GM18870 (cell line): ENCODE results near the gene C5orf63.
"Not testable (repeated sequence)": the region's sequence is repeated elsewhere in the genome, so short reads cannot be mapped to it uniquely, and the experiment has no call there.

Experiments
- ATAC-seq: cut with Tn5 transposase; IDR thresholded peaks from one replicate; pipeline ENCODE4 v1.9.1; 2021; ENCODE audit warnings: moderate library complexity; ENCODE audit not compliant: unreplicated experiment

The C5orf63 gene

DNA sequence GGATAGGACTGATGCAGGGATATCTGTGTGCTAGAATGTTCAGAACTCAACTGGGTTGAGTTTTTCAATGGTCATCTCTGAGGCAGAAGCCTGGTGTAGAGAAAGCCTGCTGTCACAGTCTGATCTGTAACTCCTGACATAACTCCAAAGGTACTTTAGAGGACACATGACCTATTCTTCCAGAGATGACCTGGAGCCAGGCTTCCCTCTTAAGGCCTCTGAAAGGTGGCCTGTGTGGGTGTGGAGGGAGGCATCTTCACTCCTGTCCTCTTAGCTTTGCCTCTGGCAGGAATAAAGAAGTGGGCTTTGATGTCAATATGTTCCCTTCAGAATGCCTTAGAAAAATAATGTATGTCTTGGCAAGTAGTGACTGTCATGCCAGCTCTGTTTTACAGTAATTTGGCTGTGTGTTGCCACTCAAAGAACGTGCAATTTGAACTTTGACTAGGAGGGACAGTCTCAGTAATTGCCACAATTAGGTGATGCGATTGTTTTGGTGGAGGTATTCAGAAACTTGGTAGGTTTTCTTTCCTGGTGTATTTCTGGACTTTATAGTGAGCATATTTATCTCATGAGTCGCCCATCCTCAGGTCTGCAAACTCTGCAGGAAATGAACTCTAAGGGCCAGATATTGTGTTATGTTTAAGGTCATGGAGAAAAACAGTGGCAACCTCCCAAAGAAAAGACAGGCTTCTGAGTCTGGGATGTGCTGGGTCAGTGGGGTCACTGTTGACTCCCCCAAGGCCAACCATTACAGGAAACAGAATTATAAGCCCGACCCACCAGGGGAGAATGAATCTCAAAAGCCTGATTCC lies 3.2 kb upstream of the C5orf63 start:
- no peak for ATAC-seq

DNA sequence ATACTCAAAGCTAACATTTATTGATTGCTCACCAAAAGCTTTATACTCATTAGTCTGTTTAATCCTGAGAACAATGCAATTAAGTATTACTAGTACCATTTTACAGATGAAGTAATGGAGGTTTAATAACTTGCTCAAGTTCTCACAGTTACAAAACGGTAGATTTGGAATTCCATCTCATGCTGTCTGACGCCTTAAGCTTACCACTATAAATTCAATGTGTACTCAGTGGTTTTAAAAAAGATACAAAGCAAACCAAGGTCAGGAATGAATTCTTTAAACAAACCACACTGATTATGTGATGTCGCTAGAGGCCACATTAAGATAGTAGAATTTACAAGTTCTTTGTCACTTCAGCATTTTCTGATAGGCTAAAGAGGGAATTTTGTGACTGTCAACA lies 1.2 kb upstream of the C5orf63 start:
- no peak for ATAC-seq

DNA sequence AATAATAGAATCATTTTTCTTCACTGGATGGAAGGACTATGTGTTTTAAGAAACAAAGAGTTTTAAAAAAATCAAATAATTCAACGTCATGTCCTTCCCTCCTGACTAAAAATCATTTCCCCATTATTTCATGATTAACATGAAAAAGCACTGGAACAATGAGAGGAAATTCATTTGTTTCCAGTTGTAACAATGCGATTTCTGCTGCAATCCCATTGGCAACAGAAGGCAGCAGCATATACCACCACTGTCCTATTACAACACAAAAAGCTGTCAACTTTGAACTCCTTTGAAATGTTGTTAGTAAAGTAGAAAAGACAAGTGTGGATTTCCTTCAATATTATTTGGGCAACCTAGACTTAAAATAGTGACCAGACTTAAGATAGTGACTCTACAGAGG lies 3.1 kb downstream of the C5orf63 start:
- no peak for ATAC-seq

GRCh38 chr5:127068493-127069214 lies 4.6 kb downstream of the C5orf63 start:
- no peak for ATAC-seq

DNA sequence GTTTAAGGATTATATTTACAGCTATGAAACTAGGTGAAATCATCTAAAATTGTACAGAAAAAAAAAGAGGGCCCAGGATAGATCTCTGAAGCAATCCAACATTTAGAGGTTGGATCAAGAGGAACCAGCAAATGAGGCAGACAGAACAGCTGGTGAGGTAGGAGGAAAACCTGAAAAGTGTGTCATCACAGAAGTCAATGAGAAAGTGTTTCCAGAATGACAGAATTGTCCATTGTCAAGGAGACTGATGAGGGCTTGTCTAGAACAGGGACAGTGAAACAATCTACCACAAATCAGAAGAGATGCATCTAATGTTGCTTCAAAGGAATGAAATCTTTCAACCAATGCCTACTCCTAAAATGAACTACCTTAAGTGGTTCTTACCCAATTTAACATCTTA lies 6.6 kb downstream of the C5orf63 start:
- no peak for ATAC-seq

DNA sequence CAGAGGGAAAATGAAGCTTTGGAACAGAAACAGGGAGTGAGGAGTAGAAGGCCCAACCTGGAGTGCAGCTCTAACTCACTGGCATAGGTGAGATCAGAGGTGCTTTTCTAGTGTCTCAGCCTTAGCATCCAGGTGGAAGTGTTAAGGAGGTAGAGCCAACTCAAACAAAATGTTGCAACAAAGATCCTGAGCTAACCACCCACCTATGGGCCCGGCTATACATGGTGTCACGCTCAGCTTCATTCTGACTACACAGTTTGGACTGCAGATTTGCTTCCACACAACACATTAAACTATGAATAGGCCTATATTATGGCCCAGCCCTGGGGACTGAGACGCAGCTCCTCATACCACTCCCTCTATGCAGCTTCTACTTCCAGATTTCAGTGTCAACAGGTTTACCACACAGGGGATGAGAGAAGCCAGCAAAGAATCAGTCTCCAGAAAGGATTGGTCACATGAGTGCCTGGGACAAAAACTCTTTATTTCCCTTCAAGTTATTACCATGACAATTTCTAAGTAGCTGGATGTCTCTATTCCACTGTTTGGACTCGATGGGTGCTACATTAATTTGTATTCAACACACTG lies 9.0 kb downstream of the C5orf63 start:
- no peak for ATAC-seq

DNA sequence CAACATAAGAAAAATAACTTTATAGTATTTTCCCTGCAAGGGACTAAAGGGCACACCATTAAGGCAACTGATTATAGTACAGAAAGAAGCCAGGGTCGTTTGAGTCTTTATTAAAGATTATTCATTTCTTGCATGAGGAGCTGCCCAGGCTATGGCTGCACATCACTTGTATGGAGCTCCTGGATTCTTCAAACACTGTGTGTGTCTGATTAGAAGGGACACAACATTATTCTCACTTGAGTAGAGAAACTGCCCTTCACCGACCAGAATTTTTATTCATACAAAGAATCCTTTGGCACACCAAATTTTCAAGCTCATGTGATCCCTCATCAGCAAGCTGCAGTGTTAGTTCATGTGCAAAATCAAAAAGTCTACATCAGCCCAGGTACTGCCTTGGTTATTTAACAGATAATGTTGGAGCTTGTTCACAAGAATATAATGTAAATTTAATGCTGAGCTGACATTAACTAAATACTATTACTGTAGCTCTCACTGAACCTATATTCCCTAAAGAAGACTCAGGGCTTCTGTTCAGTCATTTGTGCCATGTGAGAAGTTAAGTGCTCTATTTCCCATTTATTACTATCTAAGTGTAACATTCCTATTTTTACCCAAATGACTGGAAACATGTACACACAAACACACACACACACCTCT lies 9.9 kb downstream of the C5orf63 start:
- no peak for ATAC-seq

DNA sequence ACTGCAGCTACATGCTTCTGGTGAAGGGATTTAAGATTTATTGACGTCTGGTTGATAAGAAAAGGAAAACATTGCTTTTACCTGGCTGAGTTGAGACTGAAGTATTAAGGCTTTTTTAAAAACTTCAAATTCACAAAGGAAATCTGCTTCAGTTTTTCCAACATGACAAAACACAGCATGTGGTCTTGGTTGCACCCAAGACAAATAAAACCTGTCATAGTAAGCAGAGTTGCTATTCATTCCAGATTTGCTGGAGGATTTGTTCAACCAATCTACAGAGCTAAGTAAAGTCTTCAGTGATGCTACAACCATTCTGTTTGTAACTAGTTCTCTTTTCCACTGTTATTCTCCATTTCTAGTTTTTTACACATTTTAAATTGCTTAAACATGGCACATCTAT lies 11.3 kb downstream of the C5orf63 start:
- no peak for ATAC-seq

- ATAC-seq, result no peak
Observed at GRCh38 chr5:127061537-127061936, 11.8 kb downstream of the C5orf63 start.

- no peak for ATAC-seq
Observed at GRCh38 chr5:127060470-127060985, 12.8 kb downstream of the C5orf63 start.

DNA sequence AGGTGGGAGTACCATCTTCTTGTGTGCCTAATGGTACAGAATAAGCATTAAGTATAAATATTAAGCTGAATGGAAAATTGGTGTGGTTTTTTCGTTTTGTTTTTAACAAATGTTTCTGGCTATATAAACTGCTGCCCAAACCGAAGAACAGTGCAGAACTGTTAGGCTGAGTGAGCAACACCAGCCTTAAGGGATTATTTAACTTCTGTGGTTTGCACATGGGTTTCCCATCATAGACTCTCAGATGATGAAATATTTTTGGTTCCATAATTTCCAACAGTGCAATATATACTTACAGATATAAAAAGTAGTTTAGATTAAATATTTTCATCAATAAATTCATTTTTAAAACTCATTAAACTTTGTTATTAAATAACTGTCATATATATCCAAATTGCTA lies 16.4 kb downstream of the C5orf63 start:
- no peak for ATAC-seq

- no peak for ATAC-seq
Observed at GRCh38 chr5:127055880-127056653, 17.2 kb downstream of the C5orf63 start.

DNA sequence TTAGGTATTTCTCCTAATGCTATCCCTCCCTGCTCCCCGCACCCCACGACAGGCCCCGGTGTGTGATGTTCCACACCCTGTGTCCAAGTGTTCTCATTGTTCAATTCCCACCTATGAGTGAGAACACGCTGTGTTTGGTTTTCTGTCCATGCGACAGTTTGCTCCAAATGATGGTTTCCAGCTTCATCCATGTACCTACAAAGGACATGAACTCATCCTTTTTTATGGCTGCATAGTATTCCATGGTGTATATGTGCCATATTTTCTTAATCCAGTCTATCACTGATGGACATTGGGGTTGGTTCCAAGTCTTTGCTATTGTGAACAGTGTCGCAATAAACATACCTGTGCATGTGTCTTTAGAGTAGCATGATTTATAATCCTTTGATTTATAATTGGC lies 19.8 kb downstream of the C5orf63 start:
- not testable (repeated sequence) for ATAC-seq

DNA sequence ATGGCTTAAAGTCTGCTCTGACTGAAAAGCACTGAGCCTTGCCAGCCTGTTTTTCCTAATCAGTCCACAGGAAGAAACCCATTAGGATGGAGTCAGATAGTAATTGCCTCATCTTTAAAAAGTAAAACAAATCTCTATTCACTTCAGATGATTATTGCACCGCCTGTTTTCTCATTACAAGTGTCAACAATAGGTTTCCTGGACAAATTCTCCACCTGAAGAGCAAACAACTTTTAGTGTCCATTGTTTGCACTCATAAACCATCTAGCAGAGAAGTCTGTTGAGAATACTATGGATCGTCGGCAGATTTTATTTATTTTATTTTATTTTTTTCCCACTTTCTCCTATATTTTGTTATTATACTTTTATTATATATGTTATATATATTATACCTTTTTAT lies 20.3 kb downstream of the C5orf63 start:
- ATAC-seq, result no peak

GRCh38 chr5:127051591-127051990 lies 21.7 kb downstream of the C5orf63 start:
- no peak for ATAC-seq

DNA sequence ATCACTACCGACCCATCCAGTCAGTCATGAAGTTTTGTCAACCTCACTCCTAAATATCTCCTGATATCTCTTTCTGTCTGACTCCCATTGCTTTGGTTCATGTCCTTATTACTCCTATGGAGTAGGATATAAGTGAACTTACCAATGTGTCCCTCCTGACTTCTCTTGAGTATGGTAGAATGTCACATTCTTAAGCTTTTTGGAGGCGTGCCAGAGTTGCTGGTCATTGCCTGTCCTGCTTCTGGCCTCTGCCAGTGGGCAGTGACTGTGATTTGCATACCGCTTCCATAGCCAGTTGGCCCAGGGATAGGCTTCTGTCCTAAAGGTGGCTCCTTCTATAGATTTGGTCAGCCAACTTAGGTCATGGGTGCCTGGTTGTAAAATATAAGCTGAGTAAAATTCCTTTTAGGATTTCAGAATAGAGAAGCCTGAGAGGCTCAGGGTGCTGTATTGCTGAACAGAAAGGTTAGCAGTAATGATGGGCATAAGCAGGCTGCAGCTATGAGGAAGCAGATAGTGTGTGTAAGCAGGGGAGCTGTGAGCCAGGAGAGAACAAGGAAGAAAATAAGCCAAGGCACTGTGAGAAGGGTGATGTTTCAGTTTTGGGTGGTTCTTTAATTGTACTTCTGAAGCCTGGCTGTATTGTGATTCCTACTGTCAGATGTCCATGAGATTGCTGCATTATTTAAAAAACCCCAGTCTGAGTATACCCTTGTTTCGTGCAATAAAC lies 26.8 kb downstream of the C5orf63 start:
- ATAC-seq, result no peak

DNA sequence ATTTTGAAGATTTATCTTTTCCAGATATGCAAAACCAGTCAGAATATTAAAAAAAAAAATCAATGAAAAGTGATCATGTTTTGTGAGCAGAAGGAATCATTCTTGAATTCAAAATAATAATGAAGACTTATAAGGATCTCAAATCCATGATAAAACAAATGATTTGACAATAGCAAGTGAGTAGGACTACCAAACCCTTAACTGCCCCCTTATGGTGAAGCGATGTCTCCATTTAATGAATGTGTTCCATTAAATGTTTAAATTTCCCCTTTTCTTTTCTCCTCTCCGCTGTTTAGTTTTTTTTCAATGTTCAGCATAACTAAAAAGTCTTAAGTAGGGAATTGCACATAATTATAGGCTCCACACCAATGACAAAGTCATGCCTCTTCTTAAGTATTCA lies 30.7 kb downstream of the C5orf63 start:
- ATAC-seq, result no peak

DNA sequence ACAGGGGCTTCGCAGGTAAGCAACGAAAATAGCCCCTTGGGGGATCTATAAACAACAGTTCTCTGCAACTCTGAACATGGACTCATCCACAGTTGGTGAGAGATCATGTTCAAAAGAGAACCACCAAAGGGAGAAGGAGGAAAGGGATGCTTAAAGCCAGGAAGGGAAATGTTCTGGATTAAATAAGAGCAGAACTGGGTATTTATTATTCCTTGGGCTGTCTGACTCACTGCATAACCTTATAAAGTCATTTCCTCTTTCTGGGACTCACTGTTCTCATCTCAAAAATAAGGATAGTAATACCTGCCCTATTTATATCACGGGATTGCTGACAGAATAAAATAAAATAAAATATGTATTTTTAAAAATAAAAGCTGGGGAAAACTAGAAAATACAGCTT lies 31.7 kb downstream of the C5orf63 start:
- no peak for ATAC-seq

- no peak for ATAC-seq
Observed at GRCh38 chr5:127040796-127041520, 32.3 kb downstream of the C5orf63 start.
